RKO (cell line): ENCODE measurements around the gene NAP1L3.

Experiments used
- DNase-seq: peaks from one replicate; pipeline ENCODE4 v3.0.0-alpha.2; 2016; ENCODE audit warnings: low spot score

NAP1L3 gene

GRCh38 chrX:93673056-93673868, at the start of gene NAP1L3:
TSS of gene NAP1L3 (minus strand) at chrX:93673578. CDS start at chrX:93673304, 274 bp downstream.
- DNase-seq = no peak

- no peak for DNase-seq
Observed at GRCh38 chrX:93711076-93711475, 37.7 kb upstream of the NAP1L3 start.

- DNase-seq = no peak
Observed at GRCh38 chrX:93703701-93704100, 30.3 kb upstream of the NAP1L3 start.

- no peak for DNase-seq
Observed at GRCh38 chrX:93695981-93696380, 22.6 kb upstream of the NAP1L3 start.

GRCh38 chrX:93673869-93674271, 492 bp upstream of the NAP1L3 start, which contains the start of gene FAM133A:
TSS of gene FAM133A (plus strand) at chrX:93674206. CDS start at chrX:93709420, 35,214 bp downstream.
- DNase-seq = no peak

- no peak for DNase-seq
Observed at GRCh38 chrX:93660575-93660974, 12.8 kb downstream of the NAP1L3 start.

- DNase-seq = no peak
Observed at GRCh38 chrX:93649381-93649780, 24.0 kb downstream of the NAP1L3 start.

- DNase-seq = no peak
Observed at GRCh38 chrX:93637591-93637990, 35.8 kb downstream of the NAP1L3 start.
